K562 (cell line): ENCODE data around the gene NFE2. TPM values are rescaled to one million over a fixed set of nuclear protein-coding genes. Genes with fewer than 3 reads are reported as not detected.

ENCODE experiments used
- ATF7 ChIP-seq: fragments of 450-650 bp; IDR thresholded peaks from 2 replicates; pipeline ENCODE4 v1.7.1; 2014; ENCODE audit warnings: mild to moderate bottlenecking, moderate library complexity
- CSDE1 ChIP-seq, 2 experiments: fragments of 450-650 bp; IDR thresholded peaks; 2 replicates each; pipeline ENCODE4 v1.6.1; 2016; ENCODE audit warnings: mild to moderate bottlenecking in 1 of 2
- E2F3 ChIP-seq: fragments of 250-450 bp; sonication (Bioruptor Pico); IDR thresholded peaks from 2 replicates; pipeline ENCODE4 v1.4.0; 2020; ENCODE audit warnings: mild to moderate bottlenecking
- ETV1 ChIP-seq: fragments of 450-650 bp; conservative IDR thresholded peaks from 2 replicates; pipeline ENCODE4 v1.6.1; 2016; ENCODE audit warnings: missing genetic modification characterization, control low read depth, low read depth, missing compliant biosample characterization
- FOXJ2 ChIP-seq: fragments of 200-800 bp; sonication (Bioruptor generic); IDR thresholded peaks from 2 replicates; pipeline ENCODE4 v1.6.1; 2016; ENCODE audit warnings: missing genetic modification characterization, missing compliant biosample characterization
- HDAC1 ChIP-seq, 2 experiments: fragments of 450-650 bp; IDR thresholded peaks; 2 replicates each; pipeline ENCODE4 v1.6.1; 2016 to 2017; ENCODE audit warnings: inconsistent platforms in 1 of 2, mild to moderate bottlenecking in 1 of 2, moderate library complexity in 1 of 2
- ILF3 ChIP-seq: fragments of 450-650 bp; IDR thresholded peaks from 2 replicates; pipeline ENCODE4 v1.6.1; 2018; ENCODE audit warnings: antibody characterized with exemption, mild to moderate bottlenecking, moderate library complexity, borderline replicate concordance
- NR2C1 ChIP-seq, 2 experiments: fragments of 450-650 bp; IDR thresholded peaks; 2 replicates each; pipeline ENCODE4 v1.6.1; 2017; ENCODE audit warnings: mild to moderate bottlenecking in 2 of 2, antibody characterized with exemption in 1 of 2, inconsistent platforms in 1 of 2, missing compliant biosample characterization in 1 of 2, missing genetic modification characterization in 1 of 2
- PHF20 ChIP-seq: fragments of 450-650 bp; IDR thresholded peaks from 2 replicates; pipeline ENCODE4 v1.6.1; 2018; ENCODE audit not compliant: partially characterized antibody
- POLR2AphosphoS2 ChIP-seq: IDR thresholded peaks from 2 replicates; pipeline ENCODE4 v1.6.1; 2012; ENCODE audit warnings: low read length, improper control_type of control experiment
- SMARCA5 ChIP-seq: fragments of 450-650 bp; IDR thresholded peaks from 2 replicates; pipeline ENCODE4 v1.6.1; 2016
- ZNF134 ChIP-seq: fragments of 250-450 bp; sonication (Bioruptor Pico); conservative IDR thresholded peaks from 2 replicates; pipeline ENCODE4 v1.4.0; 2020
- ZNF140 ChIP-seq: fragments of 250-450 bp; sonication (Bioruptor Pico); IDR thresholded peaks from 2 replicates; pipeline ENCODE4 v1.8.0; 2021; ENCODE audit warnings: moderate library complexity, mild to moderate bottlenecking, inconsistent platforms
- ZNF347 ChIP-seq: fragments of 450-650 bp; formaldehyde crosslinking; IDR thresholded peaks from 2 replicates; pipeline ENCODE4 v1.4.0; 2020; ENCODE audit warnings: low read depth, mild to moderate bottlenecking, moderate library complexity
- polyA plus RNA-seq, 8 experiments: library from polyadenylated mRNA; depleted of rRNA in 4 of 8; stranded (reverse) in 5 of 8; unstranded in 3 of 8; fragments of >200 nt; fragmentation: Nextera tagmentation in 2 of 8; fragmentation: Illumina TruSeq in 1 of 8; extraction: Ambion mirVana in 2 of 8; extraction: Trizol in 1 of 8; gene quantifications; 2 replicates each; pipeline versions ENCODE4 v1.2.1 to v1.2.3, GENCODE V29; 2011 to 2014; ENCODE audit warnings: inconsistent platforms in 1 of 8, missing spikeins in 1 of 8
- total RNA-seq, 7 experiments: library from RNA; depleted of rRNA in 6 of 7; stranded (reverse); fragments of >200 nt in 6 of 7; fragmentation: Illumina TruSeq in 2 of 7; extraction: Trizol in 2 of 7; gene quantifications; 2 replicates each; pipeline versions ENCODE4 v1.2.1 to v1.2.3, GENCODE V29; 2011 to 2021; ENCODE audit warnings: low replicate concordance in 1 of 7
- TF ChIP-seq, protein P1 (sequence below): sonication (generic); formaldehyde crosslinking; IDR thresholded peaks from 2 replicates; pipeline ENCODE4 v1.8.1; 2023; ENCODE audit warnings: mild to moderate bottlenecking, missing genetic modification reagents
- TF ChIP-seq, protein P2 (sequence below), 3 experiments: fragments of 200-800 bp in 1 of 3; fragments of 250-450 bp in 1 of 3; fragments of 450-650 bp in 1 of 3; sonication (Bioruptor Pico) in 1 of 3; sonication (Bioruptor generic) in 1 of 3; formaldehyde crosslinking in 1 of 3; IDR thresholded peaks; 2 replicates each; pipeline versions ENCODE4 v1.6.1 to v1.8.0; 2016 to 2022; ENCODE audit warnings: mild to moderate bottlenecking in 2 of 3, missing genetic modification characterization in 2 of 3, missing compliant biosample characterization in 1 of 3, moderate library complexity in 1 of 3
- TF ChIP-seq, protein P3 (sequence below): fragments of 450-650 bp; IDR thresholded peaks from 2 replicates; pipeline ENCODE4 v1.6.1; 2017; ENCODE audit warnings: antibody characterized with exemption, mild to moderate bottlenecking

NFE2 gene
- total and polyA plus RNA-seq, 9 of the 15 experiments (the other 6 are each of a cell fraction or from before 2014, with no cell fraction given): 12.3 to 282 (median 208) TPM

DNA sequence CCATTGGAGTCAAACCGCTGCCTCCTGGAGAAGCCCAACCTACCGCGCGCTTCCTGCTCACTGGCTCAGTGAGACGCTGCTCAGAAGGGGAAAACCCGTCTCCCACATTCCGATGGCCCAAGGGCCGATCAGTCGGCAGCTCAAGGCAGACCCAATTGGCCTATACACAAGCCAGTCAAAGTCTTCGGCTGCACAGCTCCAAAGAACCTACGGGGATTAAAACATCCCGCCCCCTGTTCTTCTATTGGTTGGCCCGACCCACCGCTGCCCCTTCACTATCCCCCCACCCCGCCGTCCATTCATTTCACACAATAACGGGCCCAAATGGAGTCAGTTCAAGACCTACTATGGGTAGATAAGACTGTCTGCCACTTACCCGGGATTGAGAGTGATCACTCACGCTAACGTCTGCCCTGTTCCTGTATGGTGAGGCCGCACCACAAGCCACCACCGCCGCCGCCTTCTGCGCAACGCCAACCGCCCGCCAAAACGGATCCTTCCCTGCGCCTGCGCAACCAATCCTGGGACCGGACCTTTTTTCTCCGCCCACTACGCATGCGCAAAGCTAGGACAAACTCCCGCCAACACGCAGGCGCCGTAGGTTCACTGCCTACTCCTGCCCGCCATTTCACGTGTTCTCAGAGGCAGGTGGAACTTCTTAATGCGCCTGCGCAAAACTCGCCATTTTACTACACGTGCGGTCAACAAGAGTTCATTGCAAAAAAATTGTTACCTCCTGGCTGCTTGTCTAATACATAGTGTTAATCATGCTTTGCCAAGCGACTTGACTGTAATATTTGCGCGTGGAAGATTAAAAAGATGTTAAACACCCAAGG, 21.0 kb downstream of the NFE2 start, which contains the start of gene CBX5 (continued):
- no peak; a peak in 2 of 4 replicates for TF ChIP-seq HDAC1 (IDR thresholded peaks at IDR 0.05)
- TF ChIP-seq PHF20: peak; percentile 41
- no peak for TF ChIP-seq ILF3
- 0 out of 2 replicates have a peak, but pooled peaks have one; percentile 14 for TF ChIP-seq ATF7
- no peak for TF ChIP-seq SMARCA5
- TF ChIP-seq CSDE1 (IDR thresholded peaks at IDR 0.05): no peak
- TF ChIP-seq ZNF347 (CRISPR knock-in tag): no peak
- TF ChIP-seq, protein P1, sequence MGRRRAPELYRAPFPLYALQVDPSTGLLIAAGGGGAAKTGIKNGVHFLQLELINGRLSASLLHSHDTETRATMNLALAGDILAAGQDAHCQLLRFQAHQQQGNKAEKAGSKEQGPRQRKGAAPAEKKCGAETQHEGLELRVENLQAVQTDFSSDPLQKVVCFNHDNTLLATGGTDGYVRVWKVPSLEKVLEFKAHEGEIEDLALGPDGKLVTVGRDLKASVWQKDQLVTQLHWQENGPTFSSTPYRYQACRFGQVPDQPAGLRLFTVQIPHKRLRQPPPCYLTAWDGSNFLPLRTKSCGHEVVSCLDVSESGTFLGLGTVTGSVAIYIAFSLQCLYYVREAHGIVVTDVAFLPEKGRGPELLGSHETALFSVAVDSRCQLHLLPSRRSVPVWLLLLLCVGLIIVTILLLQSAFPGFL (CRISPR knock-in tag): no peak
- peak; percentile 99 for TF ChIP-seq E2F3 (CRISPR knock-in tag)
- no peak for TF ChIP-seq ZNF134 (CRISPR knock-in tag)
- TF ChIP-seq ZNF140 (CRISPR knock-in tag): no peak
- TF ChIP-seq, protein P2, sequence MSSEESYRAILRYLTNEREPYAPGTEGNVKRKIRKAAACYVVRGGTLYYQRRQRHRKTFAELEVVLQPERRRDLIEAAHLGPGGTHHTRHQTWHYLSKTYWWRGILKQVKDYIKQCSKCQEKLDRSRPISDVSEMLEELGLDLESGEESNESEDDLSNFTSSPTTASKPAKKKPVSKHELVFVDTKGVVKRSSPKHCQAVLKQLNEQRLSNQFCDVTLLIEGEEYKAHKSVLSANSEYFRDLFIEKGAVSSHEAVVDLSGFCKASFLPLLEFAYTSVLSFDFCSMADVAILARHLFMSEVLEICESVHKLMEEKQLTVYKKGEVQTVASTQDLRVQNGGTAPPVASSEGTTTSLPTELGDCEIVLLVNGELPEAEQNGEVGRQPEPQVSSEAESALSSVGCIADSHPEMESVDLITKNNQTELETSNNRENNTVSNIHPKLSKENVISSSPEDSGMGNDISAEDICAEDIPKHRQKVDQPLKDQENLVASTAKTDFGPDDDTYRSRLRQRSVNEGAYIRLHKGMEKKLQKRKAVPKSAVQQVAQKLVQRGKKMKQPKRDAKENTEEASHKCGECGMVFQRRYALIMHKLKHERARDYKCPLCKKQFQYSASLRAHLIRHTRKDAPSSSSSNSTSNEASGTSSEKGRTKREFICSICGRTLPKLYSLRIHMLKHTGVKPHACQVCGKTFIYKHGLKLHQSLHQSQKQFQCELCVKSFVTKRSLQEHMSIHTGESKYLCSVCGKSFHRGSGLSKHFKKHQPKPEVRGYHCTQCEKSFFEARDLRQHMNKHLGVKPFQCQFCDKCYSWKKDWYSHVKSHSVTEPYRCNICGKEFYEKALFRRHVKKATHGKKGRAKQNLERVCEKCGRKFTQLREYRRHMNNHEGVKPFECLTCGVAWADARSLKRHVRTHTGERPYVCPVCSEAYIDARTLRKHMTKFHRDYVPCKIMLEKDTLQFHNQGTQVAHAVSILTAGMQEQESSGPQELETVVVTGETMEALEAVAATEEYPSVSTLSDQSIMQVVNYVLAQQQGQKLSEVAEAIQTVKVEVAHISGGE (CRISPR knock-in tag; IDR thresholded peaks at IDR 0.05): peak in 1 of 3 experiments; percentile 36; a peak in 1 of 6 replicates
- no peak for TF ChIP-seq FOXJ2 (tag)
- TF ChIP-seq POLR2AphosphoS2: peak; percentile 86
- TF ChIP-seq, protein P3, sequence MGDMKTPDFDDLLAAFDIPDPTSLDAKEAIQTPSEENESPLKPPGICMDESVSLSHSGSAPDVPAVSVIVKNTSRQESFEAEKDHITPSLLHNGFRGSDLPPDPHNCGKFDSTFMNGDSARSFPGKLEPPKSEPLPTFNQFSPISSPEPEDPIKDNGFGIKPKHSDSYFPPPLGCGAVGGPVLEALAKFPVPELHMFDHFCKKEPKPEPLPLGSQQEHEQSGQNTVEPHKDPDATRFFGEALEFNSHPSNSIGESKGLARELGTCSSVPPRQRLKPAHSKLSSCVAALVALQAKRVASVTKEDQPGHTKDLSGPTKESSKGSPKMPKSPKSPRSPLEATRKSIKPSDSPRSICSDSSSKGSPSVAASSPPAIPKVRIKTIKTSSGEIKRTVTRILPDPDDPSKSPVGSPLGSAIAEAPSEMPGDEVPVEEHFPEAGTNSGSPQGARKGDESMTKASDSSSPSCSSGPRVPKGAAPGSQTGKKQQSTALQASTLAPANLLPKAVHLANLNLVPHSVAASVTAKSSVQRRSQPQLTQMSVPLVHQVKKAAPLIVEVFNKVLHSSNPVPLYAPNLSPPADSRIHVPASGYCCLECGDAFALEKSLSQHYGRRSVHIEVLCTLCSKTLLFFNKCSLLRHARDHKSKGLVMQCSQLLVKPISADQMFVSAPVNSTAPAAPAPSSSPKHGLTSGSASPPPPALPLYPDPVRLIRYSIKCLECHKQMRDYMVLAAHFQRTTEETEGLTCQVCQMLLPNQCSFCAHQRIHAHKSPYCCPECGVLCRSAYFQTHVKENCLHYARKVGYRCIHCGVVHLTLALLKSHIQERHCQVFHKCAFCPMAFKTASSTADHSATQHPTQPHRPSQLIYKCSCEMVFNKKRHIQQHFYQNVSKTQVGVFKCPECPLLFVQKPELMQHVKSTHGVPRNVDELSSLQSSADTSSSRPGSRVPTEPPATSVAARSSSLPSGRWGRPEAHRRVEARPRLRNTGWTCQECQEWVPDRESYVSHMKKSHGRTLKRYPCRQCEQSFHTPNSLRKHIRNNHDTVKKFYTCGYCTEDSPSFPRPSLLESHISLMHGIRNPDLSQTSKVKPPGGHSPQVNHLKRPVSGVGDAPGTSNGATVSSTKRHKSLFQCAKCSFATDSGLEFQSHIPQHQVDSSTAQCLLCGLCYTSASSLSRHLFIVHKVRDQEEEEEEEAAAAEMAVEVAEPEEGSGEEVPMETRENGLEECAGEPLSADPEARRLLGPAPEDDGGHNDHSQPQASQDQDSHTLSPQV: peak; percentile 38
- no peak for TF ChIP-seq NR2C1 (IDR thresholded peaks at IDR 0.05)
- TF ChIP-seq NR2C1 (tag; IDR thresholded peaks at IDR 0.05): peak; percentile 68
- TF ChIP-seq ETV1 (tag): no peak
